H54 (cell line): Measurements from ENCODE around the gene RNF151.
"Not testable (repeated sequence)": the region's sequence is repeated elsewhere in the genome, so short reads cannot be mapped to it uniquely, and the experiment has no call there.

Experiments used
- DNase-seq: peaks from one replicate; pipeline ENCODE4 v3.0.0; 2011; ENCODE audit warnings: low spot score, mixed read lengths; ENCODE audit not compliant: insufficient read length
- FAIRE-seq: peaks from 3 replicates; lab custom pipeline; 2011; peaks lifted over from hg19 to GRCh38; lab: Jason Lieb, UNC
- POLR2A ChIP-seq: IDR thresholded peaks from 2 replicates; pipeline ENCODE4 v1.6.1; 2011; ENCODE audit warnings: low read depth, mild to moderate bottlenecking, low read length

Gene RNF151

DNA sequence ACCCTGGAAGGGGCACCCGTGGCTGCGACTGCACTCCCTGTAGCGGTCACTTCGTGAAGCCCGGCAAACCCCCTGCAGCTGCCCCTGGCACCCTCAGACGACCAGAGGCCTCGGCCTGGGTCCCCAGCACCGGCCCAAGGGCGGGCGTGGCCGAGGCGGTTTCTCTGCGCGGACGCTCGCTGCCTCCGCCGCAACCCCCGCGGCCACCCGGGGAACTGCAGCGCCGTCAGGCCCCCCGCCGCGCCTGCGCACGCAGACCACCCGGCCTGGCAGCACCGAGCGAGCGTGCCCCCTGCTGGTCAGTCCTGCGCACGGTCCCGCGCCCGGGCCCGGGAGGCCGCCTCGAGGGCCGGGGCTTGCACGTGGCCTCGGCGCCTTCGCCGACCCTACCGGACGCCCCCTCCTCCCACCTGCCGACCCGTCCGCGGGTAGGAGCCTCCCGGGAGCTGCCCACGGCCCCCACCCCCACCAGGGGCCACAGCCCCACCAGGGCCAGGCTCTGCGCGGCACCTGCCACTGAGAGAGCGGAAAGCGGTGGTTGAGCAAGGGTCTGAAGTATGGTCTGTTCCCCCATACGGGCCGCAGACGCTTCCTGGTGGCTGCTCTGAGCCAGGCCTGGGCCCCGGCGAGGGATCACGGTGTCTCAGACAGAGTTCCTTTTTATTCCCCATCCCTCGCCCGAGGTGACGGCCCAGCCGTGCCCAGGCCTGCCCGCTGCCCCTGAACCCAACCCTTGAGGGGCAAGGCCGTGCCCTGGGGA lies 36.9 kb upstream of the RNF151 start:
- peak; percentile 96 for DNase-seq
- TF ChIP-seq POLR2A = peak; percentile 35; the same call in 1 of the 2 replicates
- no peak for FAIRE-seq

DNA sequence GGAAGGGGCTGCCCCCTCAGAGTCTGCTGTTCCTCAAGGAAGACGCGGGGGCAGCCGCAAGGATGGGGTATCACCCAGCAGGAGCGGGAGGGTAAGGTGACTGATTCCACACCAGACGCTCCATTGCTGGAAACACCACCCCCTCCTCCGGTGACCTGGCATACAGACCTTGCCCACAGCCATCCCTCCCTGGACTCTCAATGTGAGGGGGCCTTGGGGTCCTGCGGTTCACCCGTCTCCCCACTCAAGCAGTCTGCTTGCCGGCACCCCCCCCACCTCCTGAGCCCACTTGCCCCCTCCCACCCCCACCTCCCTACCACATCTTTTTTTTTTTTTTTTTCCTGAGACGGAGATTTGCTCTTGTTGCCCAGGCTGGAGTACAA lies 36.3 kb upstream of the RNF151 start:
- no peak for TF ChIP-seq POLR2A
- DNase-seq (no peak), FAIRE-seq (no peak)

DNA sequence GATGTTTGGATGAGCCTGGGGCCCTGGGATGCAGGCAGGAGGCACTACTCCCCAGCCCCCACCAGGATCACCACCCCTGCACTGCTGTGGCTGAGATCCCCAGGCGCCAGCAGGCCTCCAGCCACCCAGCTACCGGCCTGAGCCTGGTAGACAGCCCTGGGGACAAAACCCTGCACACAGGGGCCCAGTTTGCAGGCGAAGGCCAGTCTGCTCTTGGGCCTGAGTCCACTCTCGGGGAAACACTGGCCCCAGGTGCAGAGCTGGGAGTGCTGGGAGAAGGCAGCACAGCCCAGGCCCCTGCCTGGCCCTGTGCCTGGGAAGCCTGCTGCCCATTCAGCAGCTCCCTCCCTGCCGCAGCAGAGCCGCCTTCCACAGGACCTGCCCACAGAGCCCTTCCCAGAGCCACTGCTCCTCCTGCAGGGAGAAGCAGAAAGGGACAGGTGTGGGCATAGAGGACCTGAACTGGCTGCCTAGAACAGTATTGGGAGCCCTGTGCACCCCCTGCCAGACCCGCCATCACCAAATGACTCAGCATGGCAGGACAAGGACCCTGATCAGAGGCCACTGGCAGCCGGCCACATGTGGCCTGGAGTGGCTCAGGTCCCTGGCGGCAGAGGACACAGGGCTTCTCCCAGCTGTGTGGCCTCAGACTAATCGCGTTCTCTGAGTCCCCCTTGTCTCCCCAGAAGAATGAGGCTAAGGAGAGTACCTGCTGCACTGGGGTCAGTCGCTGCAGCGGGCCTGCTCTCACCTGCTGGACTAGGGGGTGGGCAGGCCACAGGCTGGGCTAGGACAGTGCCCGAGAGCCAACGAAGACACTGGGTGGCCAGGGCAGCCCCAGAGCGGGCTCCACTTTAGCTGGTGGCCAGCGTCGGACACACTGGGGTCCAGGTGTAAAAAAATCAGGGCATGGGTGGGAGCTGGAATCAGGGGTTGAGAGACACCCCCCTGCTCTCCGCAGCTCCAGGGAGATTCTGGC lies 34.3 kb upstream of the RNF151 start:
- TF ChIP-seq POLR2A = no peak
- DNase-seq = no peak
- FAIRE-seq = no peak

DNA sequence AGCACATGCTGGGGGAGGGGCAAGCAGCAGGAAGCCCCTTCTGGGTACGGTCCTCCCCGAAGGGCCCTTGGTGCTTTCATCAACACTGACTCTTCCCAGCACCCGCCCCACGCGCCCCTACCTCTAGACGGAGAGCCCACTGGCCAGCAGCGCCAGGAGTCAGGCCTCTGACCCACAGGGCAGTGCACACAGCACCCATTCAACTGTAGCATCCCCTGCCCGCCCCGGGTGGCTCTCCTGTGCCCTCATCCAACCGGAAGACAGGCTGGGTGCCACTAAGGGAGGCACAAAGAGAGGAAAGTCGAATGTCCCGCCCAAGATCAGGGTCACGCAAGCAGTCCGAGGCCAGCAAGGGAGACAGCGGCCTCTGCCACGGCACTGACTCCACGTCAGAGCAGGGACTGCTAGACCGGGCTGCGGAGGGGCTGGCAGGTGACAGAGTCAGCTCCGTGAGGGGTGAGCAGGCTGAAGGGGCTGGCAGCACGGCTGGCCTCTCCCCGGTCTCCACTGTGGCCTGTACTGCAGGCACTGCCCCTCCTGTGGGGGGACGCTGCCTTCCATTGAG lies 33.5 kb upstream of the RNF151 start:
- DNase-seq (no peak), FAIRE-seq (no peak)
- no peak for TF ChIP-seq POLR2A

DNA sequence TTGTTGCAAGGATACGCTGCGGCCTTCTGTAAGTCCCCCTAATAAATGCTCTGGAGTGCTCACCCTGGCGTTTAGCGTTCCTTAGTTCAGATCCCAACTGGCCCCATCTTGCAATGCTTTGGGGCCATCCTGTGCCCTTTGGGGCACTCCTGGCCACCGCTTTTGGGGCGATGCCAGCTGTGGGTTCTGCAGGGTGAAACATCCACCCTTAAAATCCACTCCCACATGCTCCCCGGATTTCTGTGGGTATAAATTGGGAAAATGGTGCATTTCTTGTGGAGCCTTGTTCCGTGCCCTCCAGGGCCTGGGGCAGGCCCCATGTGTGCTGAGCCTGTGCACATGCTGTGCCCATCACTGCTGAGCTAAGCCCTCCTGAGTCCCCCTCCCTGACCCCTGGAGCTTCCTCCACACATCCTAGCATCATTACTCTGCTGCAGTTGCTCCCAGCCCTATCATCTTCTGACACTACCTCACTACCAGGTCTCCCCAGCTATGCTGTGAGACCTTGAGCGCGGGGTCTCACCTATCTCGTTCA lies 29.6 kb upstream of the RNF151 start:
- TF ChIP-seq POLR2A = no peak
- FAIRE-seq = no peak
- no peak for DNase-seq

DNA sequence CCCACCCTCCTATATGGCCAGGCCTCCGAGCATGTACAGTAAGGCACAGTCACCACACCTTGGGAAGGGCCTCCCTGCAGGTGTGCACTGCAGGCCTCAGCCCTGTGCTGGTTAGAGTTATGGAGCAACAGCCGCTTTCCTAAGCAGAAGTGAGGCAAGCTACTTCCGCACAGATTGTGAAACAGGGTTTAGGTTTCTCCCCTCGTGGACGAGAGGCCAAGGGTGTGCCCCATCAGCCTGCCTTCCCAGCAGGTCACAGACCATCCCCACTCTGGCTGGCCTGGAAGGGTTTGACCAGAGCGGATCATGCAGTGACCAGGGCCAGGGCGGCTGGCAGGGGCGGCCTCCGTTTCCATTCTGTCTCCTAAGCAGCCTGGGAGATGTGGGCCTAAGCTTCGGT lies 28.3 kb upstream of the RNF151 start:
- DNase-seq (no peak), FAIRE-seq (no peak)
- no peak for TF ChIP-seq POLR2A

DNA sequence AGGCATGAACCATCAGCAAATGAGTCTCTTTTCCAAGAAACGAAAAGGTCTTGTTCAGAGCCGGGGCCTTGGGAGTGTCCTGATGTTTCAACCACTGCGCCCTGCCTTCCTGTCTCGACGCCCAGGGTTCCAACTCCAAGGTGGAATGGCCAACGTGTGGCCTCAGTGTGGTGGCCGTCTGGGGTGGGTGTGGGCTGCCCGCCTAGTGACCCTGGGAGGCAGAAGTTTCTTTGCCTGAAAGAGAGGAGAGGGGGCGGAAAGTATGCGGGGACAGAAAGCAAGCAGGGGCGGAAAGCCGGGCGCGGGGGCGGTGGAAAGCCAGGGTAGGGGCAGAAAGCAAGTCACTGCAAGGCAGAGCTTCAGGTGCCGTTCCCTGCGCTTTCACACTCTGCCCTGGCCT lies 27.7 kb upstream of the RNF151 start:
- no peak for DNase-seq
- no peak for TF ChIP-seq POLR2A
- no peak for FAIRE-seq

DNA sequence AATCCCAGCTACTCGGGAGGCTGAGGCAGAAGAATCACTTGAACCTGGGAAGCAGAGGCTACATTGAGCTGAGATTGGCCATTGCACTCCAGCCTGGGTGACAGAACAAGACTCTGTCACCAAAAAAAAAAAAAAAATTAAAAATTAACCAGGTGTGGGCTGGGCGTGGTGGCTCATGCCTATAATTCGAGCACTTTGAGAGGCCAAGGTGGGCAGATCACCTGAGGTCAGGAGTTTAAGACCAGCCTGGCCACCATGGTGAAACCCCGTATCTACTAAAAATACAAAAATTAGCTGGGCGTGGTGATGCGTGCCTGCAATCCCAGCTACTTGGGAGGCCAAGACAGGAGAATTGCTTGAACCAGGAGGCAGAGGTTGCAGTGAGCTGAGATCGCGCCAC lies 26.8 kb upstream of the RNF151 start:
- not testable (repeated sequence) for FAIRE-seq, DNase-seq

DNA sequence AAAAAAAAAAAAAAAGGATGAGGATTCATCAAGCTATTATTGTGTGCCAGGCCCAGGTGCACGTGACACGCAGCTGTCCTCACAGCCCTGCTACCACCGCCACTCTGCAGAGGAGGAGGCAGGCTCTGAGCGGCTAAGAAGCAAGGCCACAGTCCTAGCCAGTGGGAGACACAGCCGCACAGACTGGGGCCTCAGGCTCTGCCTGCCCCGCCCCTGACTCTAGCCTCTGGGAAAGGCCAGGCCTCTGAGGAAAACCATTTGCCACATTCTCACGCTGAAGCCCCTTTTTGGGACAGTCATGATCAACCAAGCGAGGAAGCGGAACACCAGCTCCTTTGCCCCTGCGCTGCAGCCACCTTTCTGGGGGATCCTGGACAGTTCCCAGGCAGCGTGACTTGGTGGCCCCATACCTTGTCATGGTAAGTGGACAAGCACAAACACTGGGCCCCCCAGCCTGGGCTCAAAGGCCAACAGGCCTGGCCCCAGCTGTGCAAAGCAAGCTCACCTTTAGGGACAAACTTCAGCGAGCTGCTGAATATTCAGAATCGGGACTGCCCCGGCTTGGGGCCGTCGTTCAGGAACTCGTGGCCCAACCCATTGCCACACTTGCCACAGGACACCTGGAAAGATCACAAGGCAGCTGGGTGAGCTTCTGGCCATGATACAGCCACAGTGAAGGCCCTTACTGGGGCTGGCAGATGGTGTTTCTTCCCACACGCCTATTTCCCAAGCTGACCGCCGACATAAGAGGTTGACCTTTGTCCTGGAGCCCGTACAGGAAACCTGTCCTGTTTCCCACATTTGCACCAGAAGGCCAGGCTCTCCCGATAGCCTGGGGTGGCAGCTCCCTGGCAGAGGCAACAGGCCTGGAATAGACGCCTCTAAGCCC lies 26.1 kb upstream of the RNF151 start:
- FAIRE-seq (no peak), DNase-seq (no peak)
- TF ChIP-seq POLR2A = no peak

DNA sequence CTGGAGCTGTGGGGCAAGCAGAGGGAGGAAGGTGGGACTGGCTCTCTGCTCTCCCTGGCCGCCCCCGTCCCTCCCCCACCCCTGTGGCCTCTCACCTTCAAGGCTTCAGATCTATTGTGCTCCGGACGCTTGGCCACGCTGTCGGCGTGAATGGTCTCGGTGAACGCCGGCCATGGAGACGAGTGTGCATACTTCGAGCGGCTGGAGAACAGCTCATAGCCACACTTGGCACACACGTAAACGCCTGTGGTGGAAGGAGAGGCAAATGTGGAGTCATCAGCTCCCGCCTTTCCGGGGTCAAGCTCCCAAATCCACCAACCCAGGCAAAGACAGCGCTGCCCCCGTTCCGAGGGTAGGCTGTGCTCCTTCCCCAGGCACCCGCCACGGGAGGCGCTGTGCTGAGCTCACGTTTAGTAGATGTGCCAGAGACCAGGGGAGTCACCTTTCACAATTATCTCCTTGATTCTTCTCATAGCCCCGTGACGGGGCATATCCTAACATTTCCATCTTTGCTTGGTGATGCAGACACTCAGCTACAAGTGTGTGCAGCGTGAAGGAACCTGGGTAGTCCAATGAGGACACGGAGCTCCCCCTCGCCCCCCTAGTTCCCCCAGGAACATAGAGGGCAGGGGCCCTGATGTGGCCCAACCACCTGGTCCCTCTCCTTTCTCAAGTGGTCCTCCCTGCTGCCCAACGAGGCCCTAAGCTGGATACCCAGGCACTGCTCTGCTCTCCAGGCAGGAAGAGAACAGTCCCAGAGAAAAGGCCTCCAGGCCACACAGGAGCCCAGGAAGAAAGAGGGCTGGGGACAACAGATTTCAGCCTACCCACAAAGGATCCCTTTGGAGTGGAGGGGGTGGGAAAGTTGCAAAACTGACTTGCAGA lies 25.3 kb upstream of the RNF151 start:
- TF ChIP-seq POLR2A = no peak
- FAIRE-seq (no peak), DNase-seq (no peak)

DNA sequence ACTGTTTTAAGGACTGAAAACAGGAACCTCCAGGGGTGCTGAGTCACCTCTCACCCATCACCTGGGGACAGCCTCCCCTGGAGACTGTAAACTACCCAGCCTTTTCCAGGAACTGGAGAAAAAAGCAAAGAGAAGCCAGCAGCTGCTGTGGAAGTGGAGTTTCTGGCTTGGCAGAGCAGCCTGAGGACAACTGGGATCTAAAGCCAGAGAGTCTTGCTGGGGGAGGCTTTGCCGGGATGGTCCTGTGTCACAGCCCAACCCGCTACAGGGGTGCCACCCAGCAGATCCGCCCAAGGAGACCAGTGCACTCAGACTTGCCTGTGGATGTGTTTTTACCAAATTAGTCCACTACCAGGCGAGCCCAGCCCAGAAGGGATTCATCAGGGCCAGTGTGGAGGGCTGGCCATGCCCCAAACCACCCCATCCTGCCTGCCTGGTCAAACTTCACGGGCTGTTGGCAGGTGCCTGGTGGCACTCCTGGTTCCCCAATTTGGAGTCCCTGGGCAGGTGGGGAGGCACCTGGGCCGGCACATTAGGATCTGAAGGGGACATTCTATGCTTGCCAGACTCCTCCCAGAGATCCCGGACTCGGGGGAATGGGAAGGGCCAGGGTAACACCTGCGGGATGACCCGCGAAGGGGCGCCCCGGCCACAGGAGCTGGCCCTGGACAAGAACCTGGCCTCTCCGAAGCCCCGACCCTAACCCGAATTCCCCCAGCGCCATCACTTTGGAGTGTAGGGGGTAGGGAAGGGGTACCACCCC lies 24.4 kb upstream of the RNF151 start:
- DNase-seq (no peak), FAIRE-seq (no peak)
- no peak for TF ChIP-seq POLR2A
